Common myeloid progenitor, CD34-positive (primary cell): ENCODE measurements around the gene SLC16A13.

Experiments
- CTCF ChIA-PET: fragments of 350-600 bp; sonication (Branson Sonifier 250); formaldehyde crosslinking; loops from one replicate; lab custom pipeline; 2021; ENCODE audit warnings: antibody characterized with exemption; lab: Charles Lee
- POLR2A ChIA-PET: fragments of 350-600 bp; sonication (Branson Sonifier 250); formaldehyde crosslinking; loops from one replicate; lab custom pipeline; 2021; ENCODE audit warnings: antibody characterized with exemption; lab: Charles Lee
- DNase-seq, 3 donors: peaks; one replicate each; pipeline versions ENCODE4 v3.0.0 to v3.0.0-alpha.2; 2013
- H3K27ac ChIP-seq, 2 experiments: 1 replicate in 1 of 2; 2 replicates in 1 of 2; pipeline ENCODE4 v1.7.0; 2013; ENCODE audit warnings: inconsistent platforms in 2 of 2, low read length in 2 of 2, mild to moderate bottlenecking in 2 of 2, low read depth in 1 of 2, moderate library complexity in 1 of 2; ENCODE audit not compliant: severe bottlenecking in 2 of 2, insufficient read depth in 1 of 2, poor library complexity in 1 of 2
- H3K27me3 ChIP-seq, 5 experiments: replicated peaks in 2 of 5; 1 replicate in 3 of 5; 2 replicates in 2 of 5; pipeline versions ENCODE4 v1.6.1 to v1.7.0; 2013; ENCODE audit warnings: low read length in 4 of 5, mild to moderate bottlenecking in 2 of 5, moderate library complexity in 2 of 5, inconsistent platforms in 1 of 5; ENCODE audit not compliant: insufficient read depth in 5 of 5, control insufficient read depth in 4 of 5
- H3K36me3 ChIP-seq, 4 experiments: 1 replicate in 2 of 4; 2 replicates in 2 of 4; pipeline versions ENCODE4 v1.6.1 to v1.7.0; 2013; ENCODE audit warnings: low read length in 3 of 4, control low read depth in 1 of 4, mild to moderate bottlenecking in 1 of 4; ENCODE audit not compliant: control insufficient read depth in 4 of 4, insufficient read depth in 4 of 4
- H3K4me1 ChIP-seq, 4 experiments: 1 replicate in 3 of 4; 2 replicates in 1 of 4; pipeline versions ENCODE4 v1.6.1 to v1.7.1; 2013; ENCODE audit warnings: low read length in 3 of 4, mild to moderate bottlenecking in 3 of 4, control low read depth in 1 of 4, inconsistent platforms in 1 of 4, moderate library complexity in 1 of 4; ENCODE audit not compliant: control insufficient read depth in 4 of 4, insufficient read depth in 4 of 4; ENCODE audit errors: control extremely low read depth in 1 of 4
- H3K4me3 ChIP-seq, 7 experiments: 1 replicate in 4 of 7; 2 replicates in 3 of 7; pipeline versions ENCODE4 v1.5.1 to v1.7.0; 2013; ENCODE audit warnings: mild to moderate bottlenecking in 7 of 7, low read length in 6 of 7, moderate library complexity in 6 of 7, inconsistent platforms in 2 of 7, low read depth in 2 of 7, control low read depth in 1 of 7; ENCODE audit not compliant: insufficient read depth in 4 of 7, control insufficient read depth in 1 of 7; ENCODE audit errors: extremely low read depth in 1 of 7
- H3K9me3 ChIP-seq, 5 experiments: 1 replicate in 4 of 5; 2 replicates in 1 of 5; pipeline versions ENCODE4 v1.6.1 to v1.7.1; 2013; ENCODE audit warnings: low read length in 4 of 5, mild to moderate bottlenecking in 2 of 5, inconsistent platforms in 1 of 5, low read depth in 1 of 5, moderate library complexity in 1 of 5; ENCODE audit not compliant: control insufficient read depth in 4 of 5, insufficient read depth in 2 of 5; ENCODE audit errors: control extremely low read depth in 1 of 5
- WGBS: methylation state at CpG from one replicate; pipeline ENCODE4 v1.1.5; 2013; ENCODE audit not compliant: insufficient coverage; 5-methylcytosine and 5-hydroxymethylcytosine counted together

The SLC16A13 gene

DNA sequence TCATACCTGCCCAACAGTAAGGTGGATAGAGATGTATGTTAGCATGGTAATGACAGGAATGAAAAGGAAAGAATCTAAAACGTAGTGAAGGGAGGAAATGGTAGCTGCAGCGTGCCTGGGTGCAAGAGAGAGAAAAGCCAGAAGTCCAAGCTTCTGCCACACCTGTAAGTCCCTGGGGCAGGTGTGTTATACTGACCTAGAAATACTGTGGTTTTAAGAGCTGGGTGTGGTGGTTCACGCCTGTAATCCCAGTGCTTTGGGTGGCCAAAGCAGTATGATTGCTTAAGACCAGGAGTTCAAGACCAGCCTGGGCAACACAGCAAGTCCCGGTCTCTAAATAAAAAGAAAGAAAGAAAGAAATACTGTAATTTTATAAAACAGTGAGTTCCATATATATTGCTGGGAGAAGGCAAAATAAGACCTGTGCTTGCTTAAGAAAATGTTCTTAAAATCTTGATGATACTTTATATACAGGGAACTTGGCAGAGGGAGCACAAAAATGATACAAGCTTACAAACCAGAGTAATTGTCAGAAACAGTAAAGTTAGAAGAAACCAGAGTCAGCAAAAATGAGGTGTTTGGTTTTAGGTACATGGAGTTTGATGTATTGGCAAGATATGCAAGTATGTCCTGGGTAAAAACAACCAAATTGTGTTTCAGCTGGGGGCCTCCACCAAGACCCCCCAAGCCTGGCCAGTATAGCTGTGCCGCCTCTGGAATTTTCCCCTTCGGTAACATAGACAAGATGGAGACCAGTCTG, 33.3 kb upstream of the SLC16A13 start:
- H3K4me1 ChIP-seq = no peaks in the 10 kb centered on the region
- peaks cover 7 to 54% (median 38%) of the 10 kb centered on the region in 4 experiments for H3K36me3 ChIP-seq
- CTCF ChIA-PET = interaction anchor here (1.2 to 14.7 kb wide), 6 partner anchors 12 to 159 kb away, joined by 3 to 266 read pairs (median 40); partner anchors contain the start of gene BCL6B
- 98% methylated on average over 5 of the region's 6 CpGs for WGBS
- H3K9me3 ChIP-seq = no peaks in the 10 kb centered on the region
- no peaks in the 10 kb centered on the region for H3K27me3 ChIP-seq
- POLR2A ChIA-PET = interaction anchor here (0.6 kb wide), 1 partner anchor 128 kb away, joined by 4 read pairs; no protein-coding TSS in a partner anchor
- H3K27ac ChIP-seq = no peak overlapping the region
- DNase-seq = no peak
- no peak overlapping the region for H3K4me3 ChIP-seq

DNA sequence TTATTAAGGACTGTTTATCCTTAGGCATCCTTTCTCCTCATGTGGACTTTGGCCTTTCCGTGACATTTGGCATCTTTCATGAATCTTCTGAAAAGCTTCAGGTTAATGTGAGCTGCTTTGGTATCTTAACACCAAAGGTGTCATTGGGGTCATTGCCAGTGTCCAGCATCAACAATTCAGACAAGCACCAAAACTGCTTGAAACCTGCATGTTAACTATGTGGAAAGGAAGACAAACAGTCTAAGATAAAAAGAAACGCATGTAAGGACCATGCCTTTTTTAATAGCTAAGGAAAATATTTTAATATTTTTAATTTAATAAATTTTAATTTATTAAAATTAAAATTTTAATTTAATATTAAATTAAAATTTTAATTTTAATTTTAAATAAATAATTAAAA, 32.1 kb upstream of the SLC16A13 start:
- Histone ChIP-seq H3K27ac (no peak overlapping the region), H3K27me3 (no peaks in the 10 kb centered on the region), H3K4me3 (no peak overlapping the region), H3K36me3 (peaks cover 6 to 50% (median 37%) of the 10 kb centered on the region in 4 experiments), H3K9me3 (no peaks in the 10 kb centered on the region), H3K4me1 (no peaks in the 10 kb centered on the region)
- DNase-seq = no peak
- ChIA-PET CTCF (interaction anchor here (0.8 to 14.7 kb wide), 17 partner anchors 8 to 337 kb away, joined by 3 to 266 read pairs (median 6); partner anchors contain the start of genes ALOX12 and BCL6B), POLR2A (interaction anchor here (0.6 to 1.8 kb wide), 4 partner anchors 18 to 90 kb away, joined by 3 to 5 read pairs (median 5); no protein-coding TSS in a partner anchor)
- no CpG with 5 or more reads among the region's 2 CpGs for WGBS

DNA sequence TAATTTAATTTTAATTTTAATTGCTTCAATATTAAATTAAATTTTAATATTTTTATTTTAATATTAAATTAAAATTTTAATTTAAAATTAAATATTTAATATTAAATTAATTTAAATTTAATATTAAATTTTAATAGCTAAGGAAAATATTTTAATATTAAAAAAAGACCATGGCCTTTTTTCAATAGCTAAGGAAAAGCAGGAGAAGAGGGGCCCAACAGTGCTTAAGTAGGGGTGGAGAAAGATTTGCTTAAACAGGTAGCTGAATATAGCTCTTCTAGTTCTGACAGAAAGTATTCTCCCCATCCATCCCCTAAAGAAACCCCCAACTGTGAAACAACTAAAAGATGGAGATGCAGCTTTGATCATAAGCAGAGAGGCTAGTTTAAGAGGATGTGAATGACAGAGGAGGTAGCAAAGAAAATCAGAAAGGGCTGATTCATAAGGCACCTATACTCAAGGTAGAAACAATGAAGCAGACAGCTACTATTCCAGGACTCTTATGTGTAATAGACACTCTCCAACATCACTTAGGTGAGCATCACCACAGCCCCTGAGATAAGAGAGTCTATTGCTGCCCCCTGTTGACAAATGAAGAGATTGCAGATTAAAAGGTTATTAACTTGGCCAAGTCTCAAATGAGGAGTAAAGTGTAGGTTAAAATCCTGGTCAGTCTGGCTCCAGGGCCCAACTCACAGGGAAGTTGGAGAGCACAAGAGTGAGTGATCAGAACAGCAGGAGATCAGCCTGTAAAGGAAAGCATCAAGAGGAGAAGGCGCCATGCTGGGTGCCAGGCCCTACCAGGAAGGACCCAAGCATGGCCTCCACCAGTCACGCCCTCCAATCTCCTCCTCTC, 31.2 kb upstream of the SLC16A13 start:
- H3K27me3 ChIP-seq = no peaks in the 10 kb centered on the region
- H3K36me3 ChIP-seq = peaks cover 8 to 45% (median 32%) of the 10 kb centered on the region in 4 experiments
- no peak overlapping the region for H3K27ac ChIP-seq
- H3K4me3 ChIP-seq = no peak overlapping the region
- DNase-seq = peak; percentile 64 to 84 (median 83)
- no peaks in the 10 kb centered on the region for H3K9me3 ChIP-seq
- no peaks in the 10 kb centered on the region for H3K4me1 ChIP-seq
- ChIA-PET CTCF (interaction anchor here (0.7 to 14.7 kb wide), 24 partner anchors 9 to 338 kb away, joined by 3 to 266 read pairs (median 5); partner anchors contain the start of genes ALOX12 and BCL6B), POLR2A (interaction anchor here (0.8 to 1.8 kb wide), 3 partner anchors 17 to 91 kb away, joined by 5 read pairs; no protein-coding TSS in a partner anchor)
- 80% methylated on average over 1 of the region's 2 CpGs for WGBS

DNA sequence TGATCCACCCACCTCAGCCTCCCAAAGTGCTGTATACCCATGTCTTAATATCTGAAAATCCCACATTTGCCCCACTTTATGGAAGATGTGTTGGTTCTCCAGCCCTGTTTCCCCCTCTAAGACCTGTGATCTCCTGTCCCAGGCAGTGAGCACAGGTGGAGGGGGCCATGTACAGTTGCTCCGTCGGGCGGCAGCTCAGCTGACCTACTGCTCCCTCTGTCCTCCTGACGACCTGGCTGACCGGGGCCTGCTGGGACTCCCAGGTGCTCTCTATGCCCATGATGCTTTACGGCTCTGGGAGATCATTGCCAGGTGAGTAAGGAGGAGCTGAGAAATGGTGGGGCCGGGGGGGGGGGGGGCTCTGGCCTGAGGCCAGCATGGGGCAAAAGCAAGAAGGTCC, 30.1 kb upstream of the SLC16A13 start:
- no peaks in the 10 kb centered on the region for H3K27me3 ChIP-seq
- no peak overlapping the region for H3K27ac ChIP-seq
- H3K4me3 ChIP-seq = no peak overlapping the region
- H3K9me3 ChIP-seq = no peaks in the 10 kb centered on the region
- no peak for DNase-seq
- 100% methylated on average over 4 of the region's 7 CpGs for WGBS
- peaks cover 0 to 8% (median 3%) of the 10 kb centered on the region in 4 experiments for H3K4me1 ChIP-seq
- peaks cover 8 to 44% (median 28%) of the 10 kb centered on the region in 4 experiments for H3K36me3 ChIP-seq
- POLR2A ChIA-PET = interaction anchor here (1.8 kb wide), 1 partner anchor 16 kb away, joined by 5 read pairs; no protein-coding TSS in a partner anchor
- CTCF ChIA-PET = interaction anchor here (1.4 to 14.7 kb wide), 5 partner anchors 11 to 339 kb away, joined by 3 to 266 read pairs (median 76); partner anchors contain the start of gene BCL6B

DNA sequence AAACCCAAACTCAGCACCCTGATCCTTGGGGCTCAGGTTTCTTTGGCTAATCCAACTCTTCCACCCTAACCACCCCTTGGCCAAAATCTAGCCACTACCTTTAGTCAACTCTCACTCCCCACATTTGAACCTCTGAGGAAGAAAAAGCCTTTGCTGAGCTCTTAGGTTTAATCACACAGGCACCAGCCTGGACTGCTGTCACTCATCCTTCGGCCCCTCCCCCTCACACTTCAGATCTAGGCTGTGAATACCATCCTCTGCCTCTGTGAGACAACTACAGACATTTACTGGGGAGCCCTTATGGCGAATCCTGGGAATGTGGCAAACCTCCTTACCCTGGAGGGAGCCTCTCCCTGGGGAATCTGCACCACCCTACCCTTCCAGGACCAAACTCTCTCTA, 28.7 kb upstream of the SLC16A13 start:
- peaks cover 10 to 20% (median 15%) of the 10 kb centered on the region in 4 experiments for H3K4me1 ChIP-seq
- no peak overlapping the region for H3K27ac ChIP-seq
- CTCF ChIA-PET = interaction anchor here (1.2 to 14.7 kb wide), 8 partner anchors 8 to 341 kb away, joined by 3 to 266 read pairs (median 4); partner anchors contain the start of genes ALOX12 and BCL6B
- H3K9me3 ChIP-seq = no peaks in the 10 kb centered on the region
- H3K36me3 ChIP-seq = peaks cover 5 to 31% (median 20%) of the 10 kb centered on the region in 4 experiments
- no peak for DNase-seq
- no peaks in the 10 kb centered on the region for H3K27me3 ChIP-seq
- no peak overlapping the region for H3K4me3 ChIP-seq
- POLR2A ChIA-PET = no interaction called here
- WGBS = 95% methylated on average over 2 of the region's 2 CpGs

DNA sequence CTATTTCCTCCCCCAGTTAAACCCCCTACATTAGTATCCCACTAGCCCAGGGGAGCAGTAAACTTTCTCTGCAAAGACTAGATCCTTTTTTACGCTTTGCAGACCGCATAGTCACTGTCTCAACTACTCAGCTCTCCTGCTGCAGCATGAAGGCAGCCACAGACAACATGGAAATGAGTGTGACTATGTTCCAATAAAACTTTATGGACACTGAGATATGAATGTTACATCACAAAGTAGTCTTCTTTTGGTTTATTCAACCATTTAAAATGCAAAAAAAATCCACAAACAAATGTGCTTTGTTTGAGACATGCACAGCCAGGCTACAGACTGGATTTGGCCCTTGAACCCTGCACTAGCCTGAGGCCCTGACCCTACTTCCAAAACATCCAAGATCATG, 25.3 kb upstream of the SLC16A13 start:
- H3K4me3 ChIP-seq = peak overlapping the region in 2 of 7 experiments; percentile 85 to 99
- no CpG with 5 or more reads among the region's 2 CpGs for WGBS

More for the DNA sequence above, 25.3 kb upstream of the SLC16A13 start:
- Histone ChIP-seq H3K27me3 (no peaks in the 10 kb centered on the region), H3K36me3 (peaks cover 5 to 20% (median 11%) of the 10 kb centered on the region in 4 experiments), H3K9me3 (no peaks in the 10 kb centered on the region), H3K4me1 (peaks cover 18 to 41% (median 34%) of the 10 kb centered on the region in 4 experiments), H3K27ac (no peak overlapping the region)
- CTCF ChIA-PET = interaction anchor here (2.2 to 14.7 kb wide), 3 partner anchors 11 to 101 kb away, joined by 10 to 266 read pairs (median 91); no protein-coding TSS in a partner anchor
- POLR2A ChIA-PET = no interaction called here
- no peak for DNase-seq
